Measurements from ENCODE around the gene SMAD3.

SMAD3 gene

DNA sequence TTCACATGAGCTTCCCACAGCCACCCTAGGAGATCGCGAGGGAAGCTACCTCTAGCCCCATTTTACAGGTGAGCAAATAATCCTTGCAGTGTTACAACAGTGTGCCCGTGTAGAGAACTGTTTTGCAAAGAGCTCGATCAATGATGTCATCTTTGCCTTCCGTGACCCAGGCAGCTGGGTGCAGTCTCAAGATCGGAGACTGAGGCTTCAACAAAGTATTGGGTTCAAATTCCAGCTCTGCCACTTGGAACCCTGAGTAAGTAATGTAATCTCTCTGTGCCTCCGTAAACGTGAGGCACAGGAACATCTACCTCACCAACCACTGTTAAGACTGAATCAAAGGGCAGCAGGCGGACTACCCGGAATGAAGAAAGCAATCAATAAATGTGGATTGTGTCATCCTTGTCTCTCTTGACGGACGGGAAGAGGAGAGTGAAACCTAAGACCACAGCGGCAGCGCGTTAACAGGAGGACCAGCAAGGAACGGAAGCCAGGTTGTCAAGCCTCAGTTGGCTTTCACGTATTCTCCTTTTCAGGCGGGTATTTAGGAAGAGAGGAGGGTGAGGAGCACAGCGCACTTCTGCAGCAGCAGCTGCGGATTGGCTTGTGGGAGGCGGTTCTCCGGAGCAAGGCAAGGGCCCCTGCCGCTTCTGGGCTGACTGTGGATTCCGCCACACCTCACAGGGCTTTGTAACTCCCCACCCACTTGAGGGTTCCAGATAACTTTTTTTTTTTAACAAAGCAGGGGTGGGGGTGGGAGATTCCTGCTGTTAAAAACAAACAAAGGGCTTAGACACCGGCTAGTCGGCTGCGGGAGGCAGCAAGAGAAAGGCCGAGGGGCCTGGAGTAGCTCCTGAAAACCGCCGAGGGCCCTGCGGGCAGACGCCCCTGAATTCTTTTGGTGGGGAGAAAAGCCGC, 1.5 kb upstream of the SMAD3 start (continued):
- TF ChIP-seq ZFHX2 (tag by site-specific recombination; conservative IDR thresholded peaks at IDR 0.05), result peak; percentile 95
- peak; percentile 98 for TF ChIP-seq SP7 (tag by site-specific recombination; IDR thresholded peaks at IDR 0.05)
- no peak for TF ChIP-seq YY2 (tag by site-specific recombination; IDR thresholded peaks at IDR 0.05)
- no peak for TF ChIP-seq REPIN1 (tag by site-specific recombination; IDR thresholded peaks at IDR 0.05; ENCODE audit: low read depth)
- TF ChIP-seq ZNF544 (tag by site-specific recombination; IDR thresholded peaks at IDR 0.05), result no peak
- TF ChIP-seq ZNF548 (tag by site-specific recombination; IDR thresholded peaks at IDR 0.05), result no peak
- TF ChIP-seq, protein P1, sequence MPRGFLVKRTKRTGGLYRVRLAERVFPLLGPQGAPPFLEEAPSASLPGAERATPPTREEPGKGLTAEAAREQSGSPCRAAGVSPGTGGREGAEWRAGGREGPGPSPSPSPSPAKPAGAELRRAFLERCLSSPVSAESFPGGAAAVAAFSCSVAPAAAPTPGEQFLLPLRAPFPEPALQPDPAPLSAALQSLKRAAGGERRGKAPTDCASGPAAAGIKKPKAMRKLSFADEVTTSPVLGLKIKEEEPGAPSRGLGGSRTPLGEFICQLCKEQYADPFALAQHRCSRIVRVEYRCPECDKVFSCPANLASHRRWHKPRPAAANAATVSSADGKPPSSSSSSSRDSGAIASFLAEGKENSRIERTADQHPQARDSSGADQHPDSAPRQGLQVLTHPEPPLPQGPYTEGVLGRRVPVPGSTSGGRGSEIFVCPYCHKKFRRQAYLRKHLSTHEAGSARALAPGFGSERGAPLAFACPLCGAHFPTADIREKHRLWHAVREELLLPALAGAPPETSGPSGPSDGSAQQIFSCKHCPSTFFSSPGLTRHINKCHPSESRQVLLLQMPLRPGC (tag by site-specific recombination; IDR thresholded peaks at IDR 0.05), result peak; percentile 98
- peak; percentile 85 for TF ChIP-seq ZSCAN23 (tag by site-specific recombination; IDR thresholded peaks at IDR 0.05)
- TF ChIP-seq ZNF76 (tag by site-specific recombination; IDR thresholded peaks at IDR 0.05; ENCODE audit: borderline replicate concordance, low read depth), result peak; percentile 75; the same call in 1 of the 2 replicates
- no peak for TF ChIP-seq HOXD13 (CRISPR knock-in tag; IDR thresholded peaks at IDR 0.05; ENCODE audit: borderline replicate concordance)
- TF ChIP-seq, protein P2, sequence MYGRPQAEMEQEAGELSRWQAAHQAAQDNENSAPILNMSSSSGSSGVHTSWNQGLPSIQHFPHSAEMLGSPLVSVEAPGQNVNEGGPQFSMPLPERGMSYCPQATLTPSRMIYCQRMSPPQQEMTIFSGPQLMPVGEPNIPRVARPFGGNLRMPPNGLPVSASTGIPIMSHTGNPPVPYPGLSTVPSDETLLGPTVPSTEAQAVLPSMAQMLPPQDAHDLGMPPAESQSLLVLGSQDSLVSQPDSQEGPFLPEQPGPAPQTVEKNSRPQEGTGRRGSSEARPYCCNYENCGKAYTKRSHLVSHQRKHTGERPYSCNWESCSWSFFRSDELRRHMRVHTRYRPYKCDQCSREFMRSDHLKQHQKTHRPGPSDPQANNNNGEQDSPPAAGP (tag by site-specific recombination; IDR thresholded peaks at IDR 0.05), result peak; percentile 54
- TF ChIP-seq, protein P3, sequence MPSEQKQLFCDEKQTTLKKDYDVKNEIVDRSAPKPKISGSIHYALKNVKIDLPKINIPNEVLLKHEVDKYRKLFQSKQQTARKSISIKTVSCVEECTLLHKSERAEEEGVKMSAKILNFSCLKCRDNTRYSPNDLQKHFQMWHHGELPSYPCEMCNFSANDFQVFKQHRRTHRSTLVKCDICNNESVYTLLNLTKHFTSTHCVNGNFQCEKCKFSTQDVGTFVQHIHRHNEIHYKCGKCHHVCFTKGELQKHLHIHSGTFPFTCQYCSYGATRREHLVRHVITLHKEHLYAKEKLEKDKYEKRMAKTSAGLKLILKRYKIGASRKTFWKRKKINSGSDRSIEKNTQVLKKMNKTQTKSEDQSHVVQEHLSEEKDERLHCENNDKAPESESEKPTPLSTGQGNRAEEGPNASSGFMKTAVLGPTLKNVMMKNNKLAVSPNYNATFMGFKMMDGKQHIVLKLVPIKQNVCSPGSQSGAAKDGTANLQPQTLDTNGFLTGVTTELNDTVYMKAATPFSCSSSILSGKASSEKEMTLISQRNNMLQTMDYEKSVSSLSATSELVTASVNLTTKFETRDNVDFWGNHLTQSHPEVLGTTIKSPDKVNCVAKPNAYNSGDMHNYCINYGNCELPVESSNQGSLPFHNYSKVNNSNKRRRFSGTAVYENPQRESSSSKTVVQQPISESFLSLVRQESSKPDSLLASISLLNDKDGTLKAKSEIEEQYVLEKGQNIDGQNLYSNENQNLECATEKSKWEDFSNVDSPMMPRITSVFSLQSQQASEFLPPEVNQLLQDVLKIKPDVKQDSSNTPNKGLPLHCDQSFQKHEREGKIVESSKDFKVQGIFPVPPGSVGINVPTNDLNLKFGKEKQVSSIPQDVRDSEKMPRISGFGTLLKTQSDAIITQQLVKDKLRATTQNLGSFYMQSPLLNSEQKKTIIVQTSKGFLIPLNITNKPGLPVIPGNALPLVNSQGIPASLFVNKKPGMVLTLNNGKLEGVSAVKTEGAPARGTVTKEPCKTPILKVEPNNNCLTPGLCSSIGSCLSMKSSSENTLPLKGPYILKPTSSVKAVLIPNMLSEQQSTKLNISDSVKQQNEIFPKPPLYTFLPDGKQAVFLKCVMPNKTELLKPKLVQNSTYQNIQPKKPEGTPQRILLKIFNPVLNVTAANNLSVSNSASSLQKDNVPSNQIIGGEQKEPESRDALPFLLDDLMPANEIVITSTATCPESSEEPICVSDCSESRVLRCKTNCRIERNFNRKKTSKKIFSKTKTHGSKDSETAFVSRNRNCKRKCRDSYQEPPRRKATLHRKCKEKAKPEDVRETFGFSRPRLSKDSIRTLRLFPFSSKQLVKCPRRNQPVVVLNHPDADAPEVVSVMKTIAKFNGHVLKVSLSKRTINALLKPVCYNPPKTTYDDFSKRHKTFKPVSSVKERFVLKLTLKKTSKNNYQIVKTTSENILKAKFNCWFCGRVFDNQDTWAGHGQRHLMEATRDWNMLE (tag by site-specific recombination; conservative IDR thresholded peaks at IDR 0.05; ENCODE audit: low read depth), result no peak
- TF ChIP-seq, protein P4, sequence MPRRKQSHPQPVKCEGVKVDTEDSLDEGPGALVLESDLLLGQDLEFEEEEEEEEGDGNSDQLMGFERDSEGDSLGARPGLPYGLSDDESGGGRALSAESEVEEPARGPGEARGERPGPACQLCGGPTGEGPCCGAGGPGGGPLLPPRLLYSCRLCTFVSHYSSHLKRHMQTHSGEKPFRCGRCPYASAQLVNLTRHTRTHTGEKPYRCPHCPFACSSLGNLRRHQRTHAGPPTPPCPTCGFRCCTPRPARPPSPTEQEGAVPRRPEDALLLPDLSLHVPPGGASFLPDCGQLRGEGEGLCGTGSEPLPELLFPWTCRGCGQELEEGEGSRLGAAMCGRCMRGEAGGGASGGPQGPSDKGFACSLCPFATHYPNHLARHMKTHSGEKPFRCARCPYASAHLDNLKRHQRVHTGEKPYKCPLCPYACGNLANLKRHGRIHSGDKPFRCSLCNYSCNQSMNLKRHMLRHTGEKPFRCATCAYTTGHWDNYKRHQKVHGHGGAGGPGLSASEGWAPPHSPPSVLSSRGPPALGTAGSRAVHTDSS (tag by site-specific recombination; IDR thresholded peaks at IDR 0.05), result peak; percentile 38
- TF ChIP-seq ZEB2 (tag by site-specific recombination; IDR thresholded peaks at IDR 0.05), result peak; percentile 95
- TF ChIP-seq, protein P5, sequence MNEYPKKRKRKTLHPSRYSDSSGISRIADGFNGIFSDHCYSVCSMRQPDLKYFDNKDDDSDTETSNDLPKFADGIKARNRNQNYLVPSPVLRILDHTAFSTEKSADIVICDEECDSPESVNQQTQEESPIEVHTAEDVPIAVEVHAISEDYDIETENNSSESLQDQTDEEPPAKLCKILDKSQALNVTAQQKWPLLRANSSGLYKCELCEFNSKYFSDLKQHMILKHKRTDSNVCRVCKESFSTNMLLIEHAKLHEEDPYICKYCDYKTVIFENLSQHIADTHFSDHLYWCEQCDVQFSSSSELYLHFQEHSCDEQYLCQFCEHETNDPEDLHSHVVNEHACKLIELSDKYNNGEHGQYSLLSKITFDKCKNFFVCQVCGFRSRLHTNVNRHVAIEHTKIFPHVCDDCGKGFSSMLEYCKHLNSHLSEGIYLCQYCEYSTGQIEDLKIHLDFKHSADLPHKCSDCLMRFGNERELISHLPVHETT (tag by site-specific recombination; IDR thresholded peaks at IDR 0.05), result peak; percentile 87
- TF ChIP-seq ZNF677 (tag by site-specific recombination; IDR thresholded peaks at IDR 0.05), result no peak
- TF ChIP-seq, protein P6, sequence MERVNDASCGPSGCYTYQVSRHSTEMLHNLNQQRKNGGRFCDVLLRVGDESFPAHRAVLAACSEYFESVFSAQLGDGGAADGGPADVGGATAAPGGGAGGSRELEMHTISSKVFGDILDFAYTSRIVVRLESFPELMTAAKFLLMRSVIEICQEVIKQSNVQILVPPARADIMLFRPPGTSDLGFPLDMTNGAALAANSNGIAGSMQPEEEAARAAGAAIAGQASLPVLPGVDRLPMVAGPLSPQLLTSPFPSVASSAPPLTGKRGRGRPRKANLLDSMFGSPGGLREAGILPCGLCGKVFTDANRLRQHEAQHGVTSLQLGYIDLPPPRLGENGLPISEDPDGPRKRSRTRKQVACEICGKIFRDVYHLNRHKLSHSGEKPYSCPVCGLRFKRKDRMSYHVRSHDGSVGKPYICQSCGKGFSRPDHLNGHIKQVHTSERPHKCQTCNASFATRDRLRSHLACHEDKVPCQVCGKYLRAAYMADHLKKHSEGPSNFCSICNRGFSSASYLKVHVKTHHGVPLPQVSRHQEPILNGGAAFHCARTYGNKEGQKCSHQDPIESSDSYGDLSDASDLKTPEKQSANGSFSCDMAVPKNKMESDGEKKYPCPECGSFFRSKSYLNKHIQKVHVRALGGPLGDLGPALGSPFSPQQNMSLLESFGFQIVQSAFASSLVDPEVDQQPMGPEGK (tag by site-specific recombination; IDR thresholded peaks at IDR 0.05), result peak; percentile 92
- TF ChIP-seq, protein P7, sequence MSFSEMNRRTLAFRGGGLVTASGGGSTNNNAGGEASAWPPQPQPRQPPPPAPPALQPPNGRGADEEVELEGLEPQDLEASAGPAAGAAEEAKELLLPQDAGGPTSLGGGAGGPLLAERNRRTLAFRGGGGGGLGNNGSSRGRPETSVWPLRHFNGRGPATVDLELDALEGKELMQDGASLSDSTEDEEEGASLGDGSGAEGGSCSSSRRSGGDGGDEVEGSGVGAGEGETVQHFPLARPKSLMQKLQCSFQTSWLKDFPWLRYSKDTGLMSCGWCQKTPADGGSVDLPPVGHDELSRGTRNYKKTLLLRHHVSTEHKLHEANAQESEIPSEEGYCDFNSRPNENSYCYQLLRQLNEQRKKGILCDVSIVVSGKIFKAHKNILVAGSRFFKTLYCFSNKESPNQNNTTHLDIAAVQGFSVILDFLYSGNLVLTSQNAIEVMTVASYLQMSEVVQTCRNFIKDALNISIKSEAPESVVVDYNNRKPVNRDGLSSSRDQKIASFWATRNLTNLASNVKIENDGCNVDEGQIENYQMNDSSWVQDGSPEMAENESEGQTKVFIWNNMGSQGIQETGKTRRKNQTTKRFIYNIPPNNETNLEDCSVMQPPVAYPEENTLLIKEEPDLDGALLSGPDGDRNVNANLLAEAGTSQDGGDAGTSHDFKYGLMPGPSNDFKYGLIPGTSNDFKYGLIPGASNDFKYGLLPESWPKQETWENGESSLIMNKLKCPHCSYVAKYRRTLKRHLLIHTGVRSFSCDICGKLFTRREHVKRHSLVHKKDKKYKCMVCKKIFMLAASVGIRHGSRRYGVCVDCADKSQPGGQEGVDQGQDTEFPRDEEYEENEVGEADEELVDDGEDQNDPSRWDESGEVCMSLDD (tag by site-specific recombination; IDR thresholded peaks at IDR 0.05), result peak; percentile 55
- no peak for TF ChIP-seq ZNF223 (tag by site-specific recombination; IDR thresholded peaks at IDR 0.05)
- peak; percentile 79 for TF ChIP-seq WT1 (tag by site-specific recombination; IDR thresholded peaks at IDR 0.05)
- TF ChIP-seq ZNF600 (tag by site-specific recombination; IDR thresholded peaks at IDR 0.05), result peak; percentile 99
- TF ChIP-seq ZBTB17 (tag by site-specific recombination; IDR thresholded peaks at IDR 0.05), result peak; percentile 98
- TF ChIP-seq ZBTB20 (tag by site-specific recombination; IDR thresholded peaks at IDR 0.05), result peak; percentile 98
